Superior temporal gyrus (tissue), 1 donor: ENCODE measurements around the gene PNMT.

Source experiments
- DNase-seq: peaks from one replicate; pipeline ENCODE4 v3.0.0-alpha.2; 2016; ENCODE audit errors: extremely low spot score

The PNMT gene

GRCh38 chr17:39667945-39668924 is at the start of gene PNMT:
Gene PNMT, plus strand, starts transcription at chr17:39668453. Its CDS starts 23 bp downstream, at chr17:39668476.
- peak; percentile 49 for DNase-seq

DNA sequence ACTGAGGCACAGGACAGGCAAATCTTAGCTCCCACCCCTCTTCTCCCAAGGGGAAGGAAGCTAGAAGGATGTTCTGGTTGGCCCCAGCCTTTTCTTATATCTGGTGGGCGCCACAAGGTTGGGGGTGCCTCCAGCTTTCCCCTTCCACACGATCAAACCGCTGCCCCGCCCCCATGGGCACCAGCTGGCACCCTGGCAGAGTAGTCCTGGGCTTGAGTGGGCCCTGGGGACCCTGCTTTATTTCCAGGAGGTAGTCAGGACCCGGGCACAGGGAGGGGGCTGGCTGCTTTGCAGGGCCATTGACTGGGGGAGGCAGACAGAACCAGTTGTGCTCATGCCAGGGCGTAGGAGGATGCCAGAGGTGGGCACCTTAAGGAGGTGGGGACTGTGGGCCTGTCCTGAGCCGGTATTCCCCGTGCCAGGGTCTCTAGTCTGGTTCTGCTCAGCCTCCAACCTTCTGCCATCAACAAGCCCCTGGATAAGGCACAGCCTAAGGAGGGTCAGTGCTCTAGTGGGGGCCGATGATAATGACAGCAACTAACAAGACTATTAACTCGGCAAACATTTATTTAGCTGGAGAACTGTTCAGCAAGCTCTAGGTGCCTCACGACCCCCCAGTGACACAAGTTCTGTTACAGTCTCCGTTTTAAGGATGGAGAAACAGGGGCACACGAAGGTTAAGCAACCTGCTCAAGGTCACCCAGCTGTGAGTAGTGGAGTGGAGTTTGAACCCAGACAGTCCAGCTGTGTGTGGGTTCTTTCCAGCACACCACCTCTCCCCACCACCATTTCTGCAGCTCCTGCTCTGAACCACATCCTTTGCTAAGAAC is 49.1 kb upstream of the PNMT start:
- DNase-seq = no peak

DNA sequence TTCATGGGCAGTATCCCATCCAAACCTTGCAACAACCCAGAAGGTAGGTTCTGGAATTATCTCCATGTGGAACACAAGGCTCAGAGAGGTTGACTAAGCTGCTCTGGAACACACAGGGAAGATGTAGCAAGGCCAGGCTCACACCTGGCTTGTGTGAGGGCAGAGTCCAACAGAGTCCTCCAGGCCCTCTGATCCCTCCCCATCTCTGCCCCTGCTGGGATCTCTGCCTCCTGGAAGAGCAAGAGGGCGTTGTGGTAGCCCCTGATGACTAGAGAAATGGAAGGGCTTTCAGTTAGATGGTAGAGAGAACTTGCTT is 48.5 kb upstream of the PNMT start:
- no peak for DNase-seq

DNA sequence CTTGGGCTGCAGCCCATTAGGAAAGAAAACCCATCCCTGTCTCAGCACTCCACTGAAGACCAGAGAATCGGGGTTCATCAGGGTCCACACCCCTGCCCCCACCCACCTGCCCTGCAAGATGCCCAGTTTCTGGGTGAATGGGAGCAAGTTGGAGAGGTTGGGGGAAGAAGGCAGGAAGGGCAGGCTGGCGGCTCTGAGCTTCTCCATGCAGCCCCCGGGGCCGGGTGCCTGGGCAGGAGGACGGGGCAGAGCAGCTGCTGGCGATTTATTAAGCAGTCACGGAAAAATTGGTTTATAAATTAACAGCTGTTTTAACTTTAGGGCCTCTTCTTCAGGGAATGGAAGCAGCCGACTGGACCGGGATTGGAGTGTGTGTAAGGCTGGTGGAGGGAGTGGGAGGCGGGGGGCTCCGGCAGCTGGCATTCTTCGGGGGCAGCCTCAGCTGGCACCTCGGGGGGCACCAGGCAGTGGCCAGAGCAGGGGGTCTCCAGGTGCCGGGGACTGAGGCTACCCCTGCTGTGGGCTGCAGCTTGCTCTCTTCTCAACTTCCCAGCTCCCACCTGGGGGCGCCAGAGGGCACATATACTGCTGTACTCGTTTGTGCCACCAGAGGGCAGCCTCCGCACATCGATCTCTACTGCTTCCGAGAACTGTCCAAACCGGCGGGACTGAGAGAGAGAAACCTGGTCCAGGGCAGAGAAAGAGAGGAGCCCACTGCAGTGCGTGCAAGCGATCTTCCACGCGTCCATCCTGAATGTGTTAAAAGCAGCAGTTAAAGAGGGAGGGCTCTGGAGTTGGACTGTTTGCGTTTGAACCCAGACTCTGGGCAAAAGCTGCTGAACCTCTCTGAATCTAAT is 46.5 kb upstream of the PNMT start:
- DNase-seq = peak; percentile 97

DNA sequence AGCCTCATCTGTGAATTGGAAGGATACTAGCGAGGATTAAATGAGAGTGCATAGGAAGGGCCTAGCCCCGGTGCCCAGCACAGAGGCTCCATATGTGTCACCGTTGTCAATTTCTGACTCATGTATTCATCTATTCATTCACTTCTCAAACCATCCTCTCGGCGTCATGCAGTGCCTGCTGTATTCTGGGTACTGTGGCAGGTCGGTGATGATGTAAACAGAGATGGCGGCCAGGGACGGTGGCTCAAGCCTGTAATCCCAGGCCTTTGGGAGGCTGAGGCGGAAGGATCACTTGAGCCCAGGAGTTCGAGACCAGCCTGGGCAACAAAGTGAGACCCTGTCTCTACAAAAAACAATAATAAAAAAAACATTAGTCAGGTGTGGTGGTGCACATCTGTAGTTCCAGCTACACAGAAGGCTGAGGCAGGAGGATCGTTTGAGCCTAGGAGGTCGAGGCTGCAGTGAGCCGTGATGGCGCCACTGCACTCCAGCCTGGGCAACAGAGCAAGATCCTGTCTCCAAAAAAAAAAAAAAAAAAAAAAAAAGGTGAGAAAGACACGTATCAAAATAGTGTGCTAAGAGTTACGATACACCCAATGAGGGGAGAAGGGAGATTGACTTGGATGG is 45.8 kb upstream of the PNMT start:
- DNase-seq = no peak

DNA sequence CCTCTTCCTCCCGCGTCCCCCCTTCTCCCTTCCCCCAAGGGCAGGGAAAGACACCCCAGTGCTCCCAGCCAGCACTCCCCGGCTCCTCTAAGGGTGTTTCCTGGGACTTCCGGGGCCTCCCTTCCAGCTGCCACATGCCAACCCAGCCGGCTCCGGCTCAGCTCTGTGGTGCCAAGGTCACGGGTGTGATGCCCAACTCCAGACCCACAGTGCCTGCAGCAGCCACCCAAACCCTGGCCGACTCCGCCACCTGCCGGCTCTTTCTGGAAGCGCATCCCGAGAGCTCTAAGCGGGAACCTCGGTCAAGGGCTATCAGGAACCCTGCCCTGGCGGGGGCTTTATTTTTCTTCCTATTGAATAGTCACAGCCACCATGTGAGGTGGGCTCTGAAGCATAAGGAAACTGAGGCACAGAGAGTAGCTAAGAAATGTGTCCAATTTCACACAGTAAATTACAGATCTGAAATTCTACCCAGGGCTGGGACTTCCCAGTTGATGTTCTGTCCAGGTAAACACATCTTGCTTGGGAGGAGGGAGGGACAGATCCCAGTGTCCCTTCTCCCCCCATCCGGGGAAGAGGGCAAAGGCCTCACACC is 44.8 kb upstream of the PNMT start:
- peak; percentile 92 for DNase-seq

- no peak for DNase-seq
Measured at GRCh38 chr17:39624313-39624712, 43.9 kb upstream of the PNMT start.

DNA sequence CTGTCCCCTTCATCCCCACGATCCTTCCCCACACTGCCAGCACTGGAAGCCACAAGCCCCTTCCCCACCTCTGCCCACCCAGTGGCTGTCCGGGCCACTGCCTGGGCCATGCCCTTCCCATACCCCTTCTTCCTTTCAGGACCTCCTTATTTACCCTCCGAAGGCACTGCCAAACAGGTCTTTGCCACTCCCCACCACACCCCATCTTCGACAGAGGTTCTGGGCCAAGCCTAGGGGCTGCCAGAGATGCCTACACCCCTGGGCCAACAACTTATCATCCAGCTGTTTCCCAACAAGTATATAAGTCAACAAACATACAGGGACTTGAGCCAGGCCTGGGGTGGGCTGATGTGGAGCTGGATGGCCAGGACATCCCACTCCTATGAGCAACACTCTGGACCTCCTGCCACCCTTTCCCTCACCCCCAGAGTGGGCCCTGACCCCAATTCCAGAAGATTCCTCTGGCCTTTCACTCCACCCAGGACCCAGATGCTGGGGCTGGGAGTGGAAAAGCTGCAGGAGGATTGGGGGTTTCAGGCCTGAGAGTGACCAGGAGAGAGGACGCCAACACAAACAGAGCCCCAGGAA is 43.0 kb upstream of the PNMT start:
- DNase-seq = no peak

DNA sequence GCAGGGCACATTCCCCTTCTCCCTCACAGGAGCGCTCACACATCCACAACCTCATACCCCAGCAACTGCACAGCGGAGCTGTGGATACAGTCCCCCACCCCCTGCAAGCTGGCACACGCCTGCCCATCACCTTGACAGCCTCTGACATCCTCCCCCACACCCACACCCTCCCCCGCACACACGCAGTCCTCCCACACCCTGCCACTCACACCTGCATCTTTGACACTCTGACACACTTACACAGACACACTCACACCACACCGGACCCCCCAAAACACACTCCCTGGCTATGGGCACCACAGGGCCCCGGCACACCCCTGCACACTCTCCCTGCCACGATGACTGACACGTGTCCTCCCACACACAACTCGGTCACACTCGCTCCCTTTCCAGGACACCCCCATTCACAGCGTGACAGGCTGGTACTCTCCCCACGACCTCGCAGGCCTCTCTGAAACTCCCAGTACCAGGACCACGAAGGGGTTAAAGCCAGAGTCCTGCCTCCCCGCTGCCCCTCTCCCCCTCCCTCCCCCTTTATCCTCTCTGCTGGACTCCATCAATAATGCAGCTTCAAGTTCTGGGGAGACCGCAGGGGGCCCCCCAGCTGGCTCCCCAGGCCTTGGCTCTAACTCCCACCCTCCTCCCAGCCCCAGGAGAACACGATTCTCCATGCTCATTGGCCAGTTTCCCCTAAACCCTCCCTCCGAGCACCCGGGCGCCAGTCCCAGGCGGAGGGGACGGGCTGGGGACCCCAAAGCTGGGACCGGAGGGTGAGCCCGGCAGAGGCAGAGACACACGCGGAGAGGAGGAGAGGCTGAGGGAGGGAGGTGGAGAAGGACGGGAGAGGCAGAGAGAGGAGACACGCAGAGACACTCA is 41.8 kb upstream of the PNMT start, which contains the start of gene PPP1R1B:
TSS of gene PPP1R1B (plus strand) at position 782 of the 876 bp plus-strand sequence. CDS start 441 bp downstream, outside the sequence.
- DNase-seq = no peak

GRCh38 chr17:39627047-39627711 is 41.1 kb upstream of the PNMT start:
- no peak for DNase-seq

GRCh38 chr17:39627712-39628516 is 40.3 kb upstream of the PNMT start:
- DNase-seq = no peak

GRCh38 chr17:39628655-39629493 is 39.4 kb upstream of the PNMT start:
- no peak for DNase-seq

DNA sequence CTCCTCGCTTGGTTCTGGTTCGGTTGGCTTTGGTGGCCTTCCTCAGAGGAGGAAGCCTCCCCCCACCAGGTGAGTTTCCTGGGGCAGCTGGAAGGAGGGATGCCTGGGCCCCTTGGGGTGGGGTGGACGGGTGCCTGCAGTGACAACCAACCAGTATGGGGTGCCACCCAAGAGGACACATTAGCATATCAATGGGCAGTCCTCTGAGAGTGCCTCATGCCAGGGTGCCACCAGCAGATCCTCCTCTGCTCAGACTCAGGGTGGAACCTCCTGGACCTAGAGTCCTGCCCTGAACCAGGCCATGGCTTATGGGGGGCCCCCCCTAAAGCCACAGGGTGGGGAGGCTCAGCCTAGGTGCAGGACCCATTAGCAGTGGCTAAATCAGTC is 38.8 kb upstream of the PNMT start:
- DNase-seq = no peak

DNA sequence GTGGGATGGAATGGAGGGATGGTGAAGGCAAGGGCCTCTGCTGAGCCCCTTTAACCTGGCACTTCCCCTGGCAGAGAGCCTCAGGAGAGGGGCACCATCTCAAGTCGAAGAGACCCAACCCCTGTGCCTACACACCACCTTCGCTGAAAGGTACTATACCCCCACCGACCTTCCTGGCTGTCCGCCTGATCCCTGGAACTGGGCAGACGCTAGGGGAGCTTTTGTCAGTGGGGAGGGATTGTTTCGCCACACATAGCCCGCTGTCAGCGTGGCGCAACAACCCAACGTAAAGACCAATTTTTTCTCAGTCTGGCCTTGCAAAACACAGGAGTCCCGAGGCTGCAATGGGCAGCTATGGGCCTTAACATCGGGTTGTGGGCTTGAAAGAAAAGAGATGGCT is 38.4 kb upstream of the PNMT start:
- no peak for DNase-seq

DNA sequence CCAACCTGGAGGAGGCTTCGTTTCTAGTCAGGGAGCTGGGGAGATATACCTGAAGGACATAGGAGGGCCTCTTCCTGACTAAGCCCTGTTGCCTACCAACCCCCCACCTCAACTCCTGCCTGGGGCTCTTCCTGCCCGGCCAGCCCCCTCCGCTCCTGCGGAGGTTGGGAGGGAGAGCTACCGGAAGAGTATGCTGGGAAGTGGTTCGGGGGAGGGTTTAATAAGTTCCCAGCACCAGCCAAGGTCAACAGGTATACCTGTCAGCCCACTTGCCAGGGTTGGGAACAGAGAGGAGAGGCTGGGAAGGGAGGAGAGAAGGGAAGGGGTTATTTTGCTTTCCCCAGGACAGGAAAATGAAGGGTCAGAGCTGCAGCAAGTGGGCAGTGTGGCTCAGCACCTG is 36.9 kb upstream of the PNMT start:
- DNase-seq = no peak

- DNase-seq = no peak
Measured at GRCh38 chr17:39632153-39632941, 35.9 kb upstream of the PNMT start.
